H1 (cell line): Measurements from ENCODE around the gene MDC1. TPM values are rescaled to one million over a fixed set of nuclear protein-coding genes. Genes with fewer than 3 reads are reported as not detected.

Source experiments
- EP300 ChIP-seq, 2 experiments: IDR thresholded peaks; 1 replicate in 1 of 2; 2 replicates in 1 of 2; pipeline ENCODE4 v1.6.1; 2011 to 2012; ENCODE audit warnings: low read depth in 2 of 2, low read length in 2 of 2, mild to moderate bottlenecking in 2 of 2, borderline replicate concordance in 1 of 2, inconsistent platforms in 1 of 2, moderate library complexity in 1 of 2
- HDAC2 ChIP-seq, 2 experiments: fragments of 300-600 bp in 1 of 2; sonication (generic) in 1 of 2; IDR thresholded peaks; 2 replicates each; pipeline ENCODE4 v1.6.1; 2011 to 2012; ENCODE audit warnings: low read depth in 2 of 2, low read length in 2 of 2, mild to moderate bottlenecking in 2 of 2, moderate library complexity in 2 of 2, borderline replicate concordance in 1 of 2, inconsistent platforms in 1 of 2
- MAFK ChIP-seq: IDR thresholded peaks from 2 replicates; pipeline ENCODE4 v1.6.1; 2012; ENCODE audit warnings: low read depth, mild to moderate bottlenecking, improper control_type of control experiment, low read length
- USF2 ChIP-seq: IDR thresholded peaks from 2 replicates; pipeline ENCODE4 v1.6.1; 2011; ENCODE audit warnings: low read length, improper control_type of control experiment
- polyA plus RNA-seq, 7 experiments: library from polyadenylated mRNA; depleted of rRNA in 3 of 7; stranded (reverse) in 5 of 7; unstranded in 2 of 7; fragments of >200 nt in 5 of 7; fragments of 200-250 nt in 2 of 7; gene quantifications; 1 replicate in 5 of 7; 2 replicates in 1 of 7; 4 replicates in 1 of 7; pipeline versions ENCODE4 v1.2.1 to v1.2.3, GENCODE V29; 2011 to 2013; ENCODE audit warnings: missing spikeins in 2 of 7, mixed read lengths in 2 of 7
- total RNA-seq: library from RNA; stranded (reverse); fragmentation: NEBNext Ultra II Directional; extraction: Animal tissue kit (Norgen Biotek cat#: 25700); gene quantifications from 2 replicates; pipeline ENCODE4 v1.2.1, GENCODE V29; 2021

Gene MDC1
- total and polyA plus RNA-seq, 2 of the 8 experiments (the other 6 are each of a cell fraction or from before 2014, with no cell fraction given): 29.9 to 81.1 TPM

GRCh38 chr6:30763155-30763617 lies 46.1 kb upstream of the MDC1 start (continued):
- TF ChIP-seq EP300 (IDR thresholded peaks at IDR 0.05; ENCODE audit: borderline replicate concordance in 1 of 2, low read depth in 2 of 2, low read length in 2 of 2) (no peak), MAFK (no peak), HDAC2 (IDR thresholded peaks at IDR 0.05; ENCODE audit: borderline replicate concordance in 1 of 2, low read depth in 2 of 2, low read length in 2 of 2) (no peak), USF2 (no peak)
